ENCODE data around the gene ZNF576.

Gene ZNF576

DNA sequence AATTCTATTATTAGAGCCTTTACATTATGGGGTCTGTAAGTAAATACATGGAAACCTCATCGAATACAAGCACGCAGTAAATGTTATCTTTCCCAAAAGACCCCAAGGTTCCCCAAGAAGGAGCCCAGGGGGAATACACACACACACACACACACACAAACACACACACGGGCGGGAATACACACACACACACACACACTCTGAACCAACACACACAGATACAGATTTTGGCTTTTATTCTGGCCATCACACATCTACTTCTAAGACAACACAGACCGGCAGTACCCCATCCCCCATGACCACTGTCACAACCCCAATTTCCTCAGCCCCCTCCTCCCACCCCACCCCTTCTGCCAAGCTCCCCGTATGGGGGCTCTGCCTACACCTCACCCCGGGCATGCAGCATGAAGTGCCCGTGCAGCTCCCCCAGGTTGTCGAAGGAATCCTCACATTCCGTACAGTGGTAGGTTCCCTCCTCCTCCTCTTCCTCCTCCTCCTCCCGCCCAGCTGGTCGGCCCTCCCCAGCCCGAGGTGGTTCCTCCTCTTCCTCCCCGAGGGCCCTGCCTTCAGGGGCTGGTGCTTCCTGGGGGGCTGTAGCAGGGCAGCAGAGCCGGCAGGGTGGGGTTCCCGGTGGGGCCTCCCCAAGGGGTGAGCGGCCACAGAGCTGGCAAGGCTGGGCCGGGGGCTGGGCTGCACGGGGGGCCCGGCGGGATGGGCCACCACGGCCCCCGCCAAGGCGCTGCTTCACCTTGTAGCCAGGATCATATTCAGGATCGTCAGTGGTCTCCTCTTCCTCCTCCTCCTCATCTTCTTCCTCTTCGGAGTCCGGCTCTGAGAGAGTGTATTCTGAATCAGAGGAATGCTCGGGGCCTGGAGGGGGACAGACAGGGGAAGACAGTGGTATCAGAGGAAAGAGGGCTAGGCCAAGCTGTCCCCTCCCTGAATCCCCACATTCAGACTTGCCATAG, 11.1 kb downstream of the ZNF576 start:
- ChIA-PET POLR2A (interaction anchor here (0.6 kb wide), 1 partner anchor 70 kb away, joined by 5 read pairs; no protein-coding TSS in a partner anchor), CTCF (no interaction called here)
- WGBS (ENCODE audit: insufficient coverage), result 16% methylated on average over 12 of the region's 28 CpGs
- Histone ChIP-seq H3K27me3 (replicated peaks in 2 of 5; ENCODE audit: control insufficient read depth in 4 of 5, insufficient read depth in 5 of 5, low read length in 4 of 5) (no peaks in the 10 kb centered on the region), H3K27ac (ENCODE audit: insufficient read depth in 1 of 2, low read depth in 1 of 2, low read length in 2 of 2, poor library complexity in 1 of 2, severe bottlenecking in 2 of 2) (peak overlapping the region; percentile 40 to 54), H3K4me1 (ENCODE audit: control extremely low read depth in 1 of 4, control insufficient read depth in 4 of 4, insufficient read depth in 4 of 4, low read length in 3 of 4) (peaks cover 3 to 15% (median 11%) of the 10 kb centered on the region in 4 experiments), H3K4me3 (ENCODE audit: control insufficient read depth in 1 of 7, extremely low read depth in 1 of 7, insufficient read depth in 4 of 7, low read depth in 2 of 7, low read length in 6 of 7) (peak overlapping the region in 4 of 7 experiments; percentile 3 to 67 (median 38)), H3K36me3 (ENCODE audit: control insufficient read depth in 4 of 4, insufficient read depth in 4 of 4, low read length in 3 of 4) (peaks cover 7 to 46% (median 25%) of the 10 kb centered on the region in 4 experiments), H3K9me3 (ENCODE audit: control extremely low read depth in 1 of 5, control insufficient read depth in 4 of 5, insufficient read depth in 2 of 5, low read depth in 1 of 5, low read length in 4 of 5) (no peaks in the 10 kb centered on the region)
- no peak for DNase-seq

DNA sequence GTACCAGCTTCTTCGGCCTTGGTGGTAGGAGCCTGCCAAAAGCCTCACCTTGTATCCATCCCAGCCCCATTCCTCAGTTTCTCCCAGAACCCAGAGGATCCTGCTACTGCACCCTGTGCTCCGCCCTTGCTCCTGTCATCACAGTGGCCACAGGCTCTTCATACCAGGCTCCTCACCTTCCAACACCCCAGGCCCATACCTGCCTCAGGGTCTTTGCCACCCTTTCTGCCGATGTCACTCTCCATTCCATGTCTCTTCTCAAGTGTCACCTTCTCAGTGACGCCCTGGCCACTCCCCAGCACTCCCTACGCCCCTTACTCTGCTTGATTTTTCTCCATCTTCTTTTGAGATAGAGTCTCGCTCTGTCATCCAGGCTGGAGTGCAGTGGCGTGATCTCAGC, 13.5 kb downstream of the ZNF576 start:
- Histone ChIP-seq H3K27ac (ENCODE audit: insufficient read depth in 1 of 2, low read depth in 1 of 2, low read length in 2 of 2, poor library complexity in 1 of 2, severe bottlenecking in 2 of 2) (no peak overlapping the region), H3K4me3 (ENCODE audit: control insufficient read depth in 1 of 7, extremely low read depth in 1 of 7, insufficient read depth in 4 of 7, low read depth in 2 of 7, low read length in 6 of 7) (no peak overlapping the region), H3K27me3 (replicated peaks in 2 of 5; ENCODE audit: control insufficient read depth in 4 of 5, insufficient read depth in 5 of 5, low read length in 4 of 5) (no peaks in the 10 kb centered on the region), H3K4me1 (ENCODE audit: control extremely low read depth in 1 of 4, control insufficient read depth in 4 of 4, insufficient read depth in 4 of 4, low read length in 3 of 4) (peaks cover 3 to 15% (median 11%) of the 10 kb centered on the region in 4 experiments), H3K9me3 (ENCODE audit: control extremely low read depth in 1 of 5, control insufficient read depth in 4 of 5, insufficient read depth in 2 of 5, low read depth in 1 of 5, low read length in 4 of 5) (no peaks in the 10 kb centered on the region), H3K36me3 (ENCODE audit: control insufficient read depth in 4 of 4, insufficient read depth in 4 of 4, low read length in 3 of 4) (peaks cover 7 to 52% (median 35%) of the 10 kb centered on the region in 4 experiments)
- WGBS (ENCODE audit: insufficient coverage), result 95% methylated on average over 6 of the region's 7 CpGs
- ChIA-PET CTCF (no interaction called here), POLR2A (no interaction called here)
- no peak for DNase-seq

- Histone ChIP-seq H3K27me3 (replicated peaks in 2 of 5; ENCODE audit: control insufficient read depth in 4 of 5, insufficient read depth in 5 of 5, low read length in 4 of 5) (no peaks in the 10 kb centered on the region), H3K9me3 (ENCODE audit: control extremely low read depth in 1 of 5, control insufficient read depth in 4 of 5, insufficient read depth in 2 of 5, low read depth in 1 of 5, low read length in 4 of 5) (no peaks in the 10 kb centered on the region), H3K27ac (ENCODE audit: insufficient read depth in 1 of 2, low read depth in 1 of 2, low read length in 2 of 2, poor library complexity in 1 of 2, severe bottlenecking in 2 of 2) (no peak overlapping the region), H3K4me3 (ENCODE audit: control insufficient read depth in 1 of 7, extremely low read depth in 1 of 7, insufficient read depth in 4 of 7, low read depth in 2 of 7, low read length in 6 of 7) (no peak overlapping the region), H3K36me3 (ENCODE audit: control insufficient read depth in 4 of 4, insufficient read depth in 4 of 4, low read length in 3 of 4) (peaks cover 7 to 46% (median 35%) of the 10 kb centered on the region in 4 experiments), H3K4me1 (ENCODE audit: control extremely low read depth in 1 of 4, control insufficient read depth in 4 of 4, insufficient read depth in 4 of 4, low read length in 3 of 4) (peaks cover 3 to 15% (median 11%) of the 10 kb centered on the region in 4 experiments)
- no peak for DNase-seq
- WGBS (ENCODE audit: insufficient coverage), result 94% methylated on average over 1 of the region's 3 CpGs
- POLR2A ChIA-PET, result no interaction called here
- CTCF ChIA-PET, result interaction anchor here (1.1 kb wide), 1 partner anchor 13 kb away, joined by 4 read pairs; no protein-coding TSS in a partner anchor
Measured at GRCh38 chr19:43610493-43610892, 14.1 kb downstream of the ZNF576 start.

GRCh38 chr19:43611788-43612187, 15.4 kb downstream of the ZNF576 start, which contains the start of gene SRRM5:
Gene SRRM5, plus strand, starts transcription at chr19:43612088. Its CDS starts 34 bp downstream, at chr19:43612122.
- Histone ChIP-seq H3K27me3 (replicated peaks in 2 of 5; ENCODE audit: control insufficient read depth in 4 of 5, insufficient read depth in 5 of 5, low read length in 4 of 5) (no peaks in the 10 kb centered on the region), H3K36me3 (ENCODE audit: control insufficient read depth in 4 of 4, insufficient read depth in 4 of 4, low read length in 3 of 4) (peaks cover 7 to 38% (median 31%) of the 10 kb centered on the region in 4 experiments), H3K4me3 (ENCODE audit: control insufficient read depth in 1 of 7, extremely low read depth in 1 of 7, insufficient read depth in 4 of 7, low read depth in 2 of 7, low read length in 6 of 7) (no peak within 1 kb of the TSS), H3K27ac (ENCODE audit: insufficient read depth in 1 of 2, low read depth in 1 of 2, low read length in 2 of 2, poor library complexity in 1 of 2, severe bottlenecking in 2 of 2) (peak within 1 kb of the TSS in 1 of 2 experiments; percentile 25), H3K9me3 (ENCODE audit: control extremely low read depth in 1 of 5, control insufficient read depth in 4 of 5, insufficient read depth in 2 of 5, low read depth in 1 of 5, low read length in 4 of 5) (no peaks in the 10 kb centered on the region), H3K4me1 (ENCODE audit: control extremely low read depth in 1 of 4, control insufficient read depth in 4 of 4, insufficient read depth in 4 of 4, low read length in 3 of 4) (peaks cover 3 to 15% (median 10%) of the 10 kb centered on the region in 4 experiments)
- DNase-seq, result no peak
- WGBS (ENCODE audit: insufficient coverage), result 100% methylated on average over 2 of the region's 3 CpGs
- CTCF ChIA-PET, result interaction anchor here (1.1 kb wide), 1 partner anchor 76 kb away, joined by 3 read pairs; no protein-coding TSS in a partner anchor
- POLR2A ChIA-PET, result no interaction called here

- Histone ChIP-seq H3K27ac (ENCODE audit: insufficient read depth in 1 of 2, low read depth in 1 of 2, low read length in 2 of 2, poor library complexity in 1 of 2, severe bottlenecking in 2 of 2) (no peak overlapping the region), H3K4me1 (ENCODE audit: control extremely low read depth in 1 of 4, control insufficient read depth in 4 of 4, insufficient read depth in 4 of 4, low read length in 3 of 4) (peaks cover 0 to 10% (median 8%) of the 10 kb centered on the region in 4 experiments), H3K9me3 (ENCODE audit: control extremely low read depth in 1 of 5, control insufficient read depth in 4 of 5, insufficient read depth in 2 of 5, low read depth in 1 of 5, low read length in 4 of 5) (no peaks in the 10 kb centered on the region), H3K36me3 (ENCODE audit: control insufficient read depth in 4 of 4, insufficient read depth in 4 of 4, low read length in 3 of 4) (peaks cover 7 to 35% (median 29%) of the 10 kb centered on the region in 4 experiments), H3K4me3 (ENCODE audit: control insufficient read depth in 1 of 7, extremely low read depth in 1 of 7, insufficient read depth in 4 of 7, low read depth in 2 of 7, low read length in 6 of 7) (no peak overlapping the region), H3K27me3 (replicated peaks in 2 of 5; ENCODE audit: control insufficient read depth in 4 of 5, insufficient read depth in 5 of 5, low read length in 4 of 5) (no peaks in the 10 kb centered on the region)
- CTCF ChIA-PET, result no interaction called here
- no peak for DNase-seq
- POLR2A ChIA-PET, result no interaction called here
- WGBS (ENCODE audit: insufficient coverage), result 95% methylated on average over 12 of the region's 12 CpGs
Measured at GRCh38 chr19:43612374-43612773, 16.0 kb downstream of the ZNF576 start.

- DNase-seq, result peak in 2 of 3 donors; percentile 25 to 52
- no peak overlapping the region for H3K27ac ChIP-seq (ENCODE audit: insufficient read depth in 1 of 2, low read depth in 1 of 2, low read length in 2 of 2, poor library complexity in 1 of 2, severe bottlenecking in 2 of 2)
- peaks cover 4 to 29% (median 25%) of the 10 kb centered on the region in 4 experiments for H3K36me3 ChIP-seq (ENCODE audit: control insufficient read depth in 4 of 4, insufficient read depth in 4 of 4, low read length in 3 of 4)
- no peaks in the 10 kb centered on the region for H3K27me3 ChIP-seq (replicated peaks in 2 of 5; ENCODE audit: control insufficient read depth in 4 of 5, insufficient read depth in 5 of 5, low read length in 4 of 5)
- POLR2A ChIA-PET, result no interaction called here
- WGBS (ENCODE audit: insufficient coverage), result 71% methylated on average over 1 of the region's 1 CpG
- H3K4me1 ChIP-seq (ENCODE audit: control extremely low read depth in 1 of 4, control insufficient read depth in 4 of 4, insufficient read depth in 4 of 4, low read length in 3 of 4), result peaks cover 2 to 22% (median 20%) of the 10 kb centered on the region in 4 experiments
- H3K9me3 ChIP-seq (ENCODE audit: control extremely low read depth in 1 of 5, control insufficient read depth in 4 of 5, insufficient read depth in 2 of 5, low read depth in 1 of 5, low read length in 4 of 5), result no peaks in the 10 kb centered on the region
- H3K4me3 ChIP-seq (ENCODE audit: control insufficient read depth in 1 of 7, extremely low read depth in 1 of 7, insufficient read depth in 4 of 7, low read depth in 2 of 7, low read length in 6 of 7), result no peak overlapping the region
- CTCF ChIA-PET, result interaction anchor here (3.1 kb wide), 1 partner anchor 11 kb away, joined by 10 read pairs; no protein-coding TSS in a partner anchor
Measured at GRCh38 chr19:43616306-43616705, 19.9 kb downstream of the ZNF576 start.
